GM06990 (cell line): ENCODE data around the gene SUPT3H.

ENCODE experiments used
- DNase-seq: peaks from one replicate; pipeline ENCODE4 v3.0.0-alpha.2; 2011; ENCODE audit not compliant: insufficient read length; ENCODE audit errors: extremely low read depth
- H3K27me3 ChIP-seq: replicated peaks from 2 replicates; pipeline ENCODE4 v1.6.0; 2011; ENCODE audit warnings: low read length; ENCODE audit not compliant: control insufficient read depth, insufficient read depth
- H3K36me3 ChIP-seq: 2 replicates; pipeline ENCODE4 v1.5.1; 2011; ENCODE audit warnings: low read length; ENCODE audit not compliant: control insufficient read depth, insufficient read depth
- H3K4me3 ChIP-seq: replicated peaks from 2 replicates; pipeline ENCODE4 v1.5.1; 2011; ENCODE audit warnings: low read depth, mild to moderate bottlenecking, control low read depth, low read length
- TF ChIP-seq, protein P1 (sequence below): IDR thresholded peaks from 2 replicates; pipeline ENCODE4 v1.5.1; 2011; ENCODE audit warnings: low read length, control low read depth, mild to moderate bottlenecking, inconsistent platforms; ENCODE audit not compliant: insufficient read depth, poor library complexity, severe bottlenecking

SUPT3H gene

GRCh38 chr6:44940367-44940766, 437.4 kb downstream of the SUPT3H start:
- no peak for DNase-seq
- no peaks in the 10 kb centered on the region for H3K36me3 ChIP-seq
- TF ChIP-seq, protein P1, sequence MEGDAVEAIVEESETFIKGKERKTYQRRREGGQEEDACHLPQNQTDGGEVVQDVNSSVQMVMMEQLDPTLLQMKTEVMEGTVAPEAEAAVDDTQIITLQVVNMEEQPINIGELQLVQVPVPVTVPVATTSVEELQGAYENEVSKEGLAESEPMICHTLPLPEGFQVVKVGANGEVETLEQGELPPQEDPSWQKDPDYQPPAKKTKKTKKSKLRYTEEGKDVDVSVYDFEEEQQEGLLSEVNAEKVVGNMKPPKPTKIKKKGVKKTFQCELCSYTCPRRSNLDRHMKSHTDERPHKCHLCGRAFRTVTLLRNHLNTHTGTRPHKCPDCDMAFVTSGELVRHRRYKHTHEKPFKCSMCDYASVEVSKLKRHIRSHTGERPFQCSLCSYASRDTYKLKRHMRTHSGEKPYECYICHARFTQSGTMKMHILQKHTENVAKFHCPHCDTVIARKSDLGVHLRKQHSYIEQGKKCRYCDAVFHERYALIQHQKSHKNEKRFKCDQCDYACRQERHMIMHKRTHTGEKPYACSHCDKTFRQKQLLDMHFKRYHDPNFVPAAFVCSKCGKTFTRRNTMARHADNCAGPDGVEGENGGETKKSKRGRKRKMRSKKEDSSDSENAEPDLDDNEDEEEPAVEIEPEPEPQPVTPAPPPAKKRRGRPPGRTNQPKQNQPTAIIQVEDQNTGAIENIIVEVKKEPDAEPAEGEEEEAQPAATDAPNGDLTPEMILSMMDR: no peak

GRCh38 chr6:44935693-44936300, 441.9 kb downstream of the SUPT3H start:
- no peaks in the 10 kb centered on the region for H3K36me3 ChIP-seq
- H3K4me3 ChIP-seq: no peak overlapping the region
- TF ChIP-seq, protein P1: no peak
- no peak for DNase-seq
- no peaks in the 10 kb centered on the region for H3K27me3 ChIP-seq

More at GRCh38 chr6:44940367-44940766, 437.4 kb downstream of the SUPT3H start:
- H3K4me3 ChIP-seq: no peak overlapping the region
- no peaks in the 10 kb centered on the region for H3K27me3 ChIP-seq

DNA sequence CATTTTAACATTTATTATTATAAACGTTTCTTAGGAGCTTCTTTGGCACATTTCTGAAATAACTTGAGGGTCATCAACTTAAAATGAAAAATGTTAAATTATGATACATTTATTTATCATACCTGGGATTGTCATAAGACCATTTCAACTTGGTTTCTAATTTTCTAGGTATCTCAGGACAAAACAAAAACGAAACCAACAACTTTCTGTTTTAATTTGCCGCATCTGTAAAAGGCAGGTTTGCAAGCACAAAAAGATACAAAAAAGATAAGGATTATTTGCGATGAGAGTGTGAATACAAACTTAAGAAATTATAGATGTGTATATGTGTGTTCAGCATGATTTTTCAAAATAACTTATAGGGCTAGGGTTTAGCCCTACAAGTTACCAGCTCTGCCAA, 444.6 kb downstream of the SUPT3H start:
- TF ChIP-seq, protein P1: no peak
- Histone ChIP-seq H3K27me3 (no peaks in the 10 kb centered on the region), H3K36me3 (no peaks in the 10 kb centered on the region), H3K4me3 (peak overlapping the region; percentile 18)
- DNase-seq: no peak

- no peak overlapping the region for H3K4me3 ChIP-seq
- H3K27me3 ChIP-seq: no peaks in the 10 kb centered on the region
- H3K36me3 ChIP-seq: no peaks in the 10 kb centered on the region
- DNase-seq: no peak
- TF ChIP-seq, protein P1: no peak
These were observed 445.1 kb downstream of the SUPT3H start for GRCh38 chr6:44932651-44933091.

DNA sequence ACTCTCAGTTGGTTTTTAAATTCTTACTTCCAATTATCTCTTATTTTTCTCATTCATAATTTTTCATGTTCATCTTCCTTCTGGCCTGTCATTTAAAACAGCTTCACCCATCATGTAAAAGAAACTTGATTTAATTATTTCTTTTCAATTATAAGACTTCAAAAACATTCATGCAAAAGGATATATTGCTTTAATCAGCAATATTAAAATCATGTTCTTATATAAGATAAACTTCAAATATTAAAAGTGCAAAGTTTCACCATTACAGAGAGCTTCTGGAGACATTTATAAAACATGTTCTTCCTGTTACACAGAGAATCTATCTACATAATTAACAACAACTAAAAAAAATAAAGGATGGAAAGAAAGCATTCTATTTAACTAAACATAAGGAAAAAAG, 446.3 kb downstream of the SUPT3H start:
- TF ChIP-seq, protein P1: no peak
- DNase-seq: no peak
- Histone ChIP-seq H3K27me3 (no peaks in the 10 kb centered on the region), H3K4me3 (no peak overlapping the region), H3K36me3 (no peaks in the 10 kb centered on the region)

DNA sequence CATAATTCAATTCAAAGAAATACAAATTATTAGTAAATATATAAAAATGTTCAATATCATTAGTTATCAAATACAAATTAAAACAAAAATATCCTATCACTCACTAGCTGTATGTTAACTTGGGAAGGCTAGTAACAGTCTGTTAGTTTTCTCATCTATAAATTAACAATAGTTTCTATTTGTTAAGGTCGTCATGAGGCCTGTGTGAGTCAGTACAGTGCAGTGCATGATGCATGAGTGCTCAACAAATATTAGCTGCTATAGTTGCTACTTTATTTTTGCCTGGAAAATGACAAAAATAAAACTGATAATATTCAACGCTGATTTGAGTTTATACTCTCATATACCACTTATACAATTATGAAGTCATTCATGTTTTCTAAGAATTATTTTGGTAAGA, 451.2 kb downstream of the SUPT3H start:
- Histone ChIP-seq H3K36me3 (no peaks in the 10 kb centered on the region), H3K4me3 (no peak overlapping the region), H3K27me3 (no peaks in the 10 kb centered on the region)
- TF ChIP-seq, protein P1: no peak
- no peak for DNase-seq
